ENCODE results near the gene SRCAP. TPM values are rescaled to one million over a fixed set of nuclear protein-coding genes. Genes with fewer than 3 reads are reported as not detected.
"Not testable (repeated sequence)": the region's sequence is repeated elsewhere in the genome, so short reads cannot be mapped to it uniquely, and the experiment has no call there.

Gene SRCAP
- polyA plus RNA-seq, 4 donors: 1.6 to 36.8 (median 13.7) TPM

- Histone ChIP-seq H3K27me3 (ENCODE audit: control insufficient read depth in 3 of 3, insufficient read depth in 3 of 3, low read length in 3 of 3) (no peaks in the 10 kb centered on the region), H3K27ac (ENCODE audit: low read depth in 1 of 3, low read length in 2 of 3) (no peak overlapping the region), H3K4me1 (ENCODE audit: control insufficient read depth in 3 of 3, insufficient read depth in 2 of 3, low read depth in 1 of 3, low read length in 2 of 3) (no peaks in the 10 kb centered on the region), H3K36me3 (ENCODE audit: control insufficient read depth in 3 of 3, insufficient read depth in 2 of 3, low read depth in 1 of 3, low read length in 3 of 3) (no peaks in the 10 kb centered on the region), H3K9me3 (ENCODE audit: control insufficient read depth in 2 of 2, insufficient read depth in 1 of 2, low read depth in 1 of 2, low read length in 1 of 2) (no peaks in the 10 kb centered on the region), H3K4me3 (ENCODE audit: low read depth in 1 of 3, low read length in 3 of 3) (no peak overlapping the region)
- WGBS, 3 donors: 92 to 100% (median 94%) methylated on average over 3 of the region's 3 CpGs
- DNase-seq (no peak), FAIRE-seq (no peak)
These were observed 18.6 kb upstream of the SRCAP start for GRCh38 chr16:30680326-30680725.

- Histone ChIP-seq H3K9me3 (ENCODE audit: control insufficient read depth in 2 of 2, insufficient read depth in 1 of 2, low read depth in 1 of 2, low read length in 1 of 2) (no peaks in the 10 kb centered on the region), H3K36me3 (ENCODE audit: control insufficient read depth in 3 of 3, insufficient read depth in 2 of 3, low read depth in 1 of 3, low read length in 3 of 3) (no peaks in the 10 kb centered on the region), H3K27ac (ENCODE audit: low read depth in 1 of 3, low read length in 2 of 3) (no peak overlapping the region), H3K4me3 (ENCODE audit: low read depth in 1 of 3, low read length in 3 of 3) (no peak overlapping the region), H3K27me3 (ENCODE audit: control insufficient read depth in 3 of 3, insufficient read depth in 3 of 3, low read length in 3 of 3) (no peaks in the 10 kb centered on the region), H3K4me1 (ENCODE audit: control insufficient read depth in 3 of 3, insufficient read depth in 2 of 3, low read depth in 1 of 3, low read length in 2 of 3) (peaks cover 0 to 3% (median 0%) of the 10 kb centered on the region in 3 donors)
- no peak for FAIRE-seq
- 66 to 75% (median 73%) methylated on average over 4 of the region's 4 CpGs for WGBS, 3 donors
- DNase-seq: no peak
These were observed 10.3 kb upstream of the SRCAP start for GRCh38 chr16:30688701-30689100.

GRCh38 chr16:30691907-30692306 lies 7.1 kb upstream of the SRCAP start:
- Histone ChIP-seq H3K9me3 (ENCODE audit: control insufficient read depth in 2 of 2, insufficient read depth in 1 of 2, low read depth in 1 of 2, low read length in 1 of 2) (no peaks in the 10 kb centered on the region), H3K36me3 (ENCODE audit: control insufficient read depth in 3 of 3, insufficient read depth in 2 of 3, low read depth in 1 of 3, low read length in 3 of 3) (no peaks in the 10 kb centered on the region), H3K27me3 (ENCODE audit: control insufficient read depth in 3 of 3, insufficient read depth in 3 of 3, low read length in 3 of 3) (no peaks in the 10 kb centered on the region), H3K4me1 (ENCODE audit: control insufficient read depth in 3 of 3, insufficient read depth in 2 of 3, low read depth in 1 of 3, low read length in 2 of 3) (peaks cover 0 to 3% (median 0%) of the 10 kb centered on the region in 3 donors), H3K4me3 (ENCODE audit: low read depth in 1 of 3, low read length in 3 of 3) (no peak overlapping the region), H3K27ac (ENCODE audit: low read depth in 1 of 3, low read length in 2 of 3) (no peak overlapping the region)
- DNase-seq: no peak
- 62 to 78% (median 70%) methylated on average over 4 of the region's 4 CpGs for WGBS, 3 donors
- no peak for FAIRE-seq

- Histone ChIP-seq H3K36me3 (ENCODE audit: control insufficient read depth in 3 of 3, insufficient read depth in 2 of 3, low read depth in 1 of 3, low read length in 3 of 3) (no peaks in the 10 kb centered on the region), H3K4me1 (ENCODE audit: control insufficient read depth in 3 of 3, insufficient read depth in 2 of 3, low read depth in 1 of 3, low read length in 2 of 3) (peaks cover 0 to 9% (median 0%) of the 10 kb centered on the region in 3 donors), H3K4me3 (ENCODE audit: low read depth in 1 of 3, low read length in 3 of 3) (no peak overlapping the region), H3K27me3 (ENCODE audit: control insufficient read depth in 3 of 3, insufficient read depth in 3 of 3, low read length in 3 of 3) (no peaks in the 10 kb centered on the region), H3K27ac (ENCODE audit: low read depth in 1 of 3, low read length in 2 of 3) (no peak overlapping the region), H3K9me3 (ENCODE audit: control insufficient read depth in 2 of 2, insufficient read depth in 1 of 2, low read depth in 1 of 2, low read length in 1 of 2) (no peaks in the 10 kb centered on the region)
- no peak for DNase-seq
- 70 to 89% (median 84%) methylated on average over 8 to 10 of the region's 10 CpGs for WGBS, 3 donors
- FAIRE-seq: no peak
These were observed 6.4 kb upstream of the SRCAP start for GRCh38 chr16:30692396-30693064.

- Histone ChIP-seq H3K4me1 (ENCODE audit: control insufficient read depth in 3 of 3, insufficient read depth in 2 of 3, low read depth in 1 of 3, low read length in 2 of 3) (peaks cover 0 to 15% (median 2%) of the 10 kb centered on the region in 3 donors), H3K27me3 (ENCODE audit: control insufficient read depth in 3 of 3, insufficient read depth in 3 of 3, low read length in 3 of 3) (no peaks in the 10 kb centered on the region), H3K36me3 (ENCODE audit: control insufficient read depth in 3 of 3, insufficient read depth in 2 of 3, low read depth in 1 of 3, low read length in 3 of 3) (peaks cover 0 to 2% (median 2%) of the 10 kb centered on the region in 3 donors), H3K9me3 (ENCODE audit: control insufficient read depth in 2 of 2, insufficient read depth in 1 of 2, low read depth in 1 of 2, low read length in 1 of 2) (no peaks in the 10 kb centered on the region), H3K4me3 (ENCODE audit: low read depth in 1 of 3, low read length in 3 of 3) (no peak overlapping the region), H3K27ac (ENCODE audit: low read depth in 1 of 3, low read length in 2 of 3) (no peak overlapping the region)
- FAIRE-seq: no peak
- 76 to 91% (median 85%) methylated on average over 11 of the region's 11 CpGs for WGBS, 3 donors
- DNase-seq: no peak
These were observed 3.9 kb upstream of the SRCAP start for GRCh38 chr16:30694926-30695693.

- H3K27me3 ChIP-seq (ENCODE audit: control insufficient read depth in 3 of 3, insufficient read depth in 3 of 3, low read length in 3 of 3); H3K27ac ChIP-seq (ENCODE audit: low read depth in 1 of 3, low read length in 2 of 3); H3K4me3 ChIP-seq (ENCODE audit: low read depth in 1 of 3, low read length in 3 of 3); FAIRE-seq; DNase-seq; H3K9me3 ChIP-seq (ENCODE audit: control insufficient read depth in 2 of 2, insufficient read depth in 1 of 2, low read depth in 1 of 2, low read length in 1 of 2): not testable (repeated sequence)
- WGBS, 3 donors: 94 to 96% (median 94%) methylated on average over 3 of the region's 3 CpGs
- peaks cover 0 to 21% (median 2%) of the 10 kb centered on the region in 3 donors for H3K4me1 ChIP-seq (ENCODE audit: control insufficient read depth in 3 of 3, insufficient read depth in 2 of 3, low read depth in 1 of 3, low read length in 2 of 3)
- peaks cover 7 to 11% (median 9%) of the 10 kb centered on the region in 3 donors for H3K36me3 ChIP-seq (ENCODE audit: control insufficient read depth in 3 of 3, insufficient read depth in 2 of 3, low read depth in 1 of 3, low read length in 3 of 3)
These were observed 2.3 kb upstream of the SRCAP start for GRCh38 chr16:30696646-30697045.

- H3K9me3 ChIP-seq (ENCODE audit: control insufficient read depth in 2 of 2, insufficient read depth in 1 of 2, low read depth in 1 of 2, low read length in 1 of 2): no peaks in the 10 kb centered on the region
- H3K27ac ChIP-seq (ENCODE audit: low read depth in 1 of 3, low read length in 2 of 3): peak overlapping the region; percentile 98 to 100 (median 100)
- H3K27me3 ChIP-seq (ENCODE audit: control insufficient read depth in 3 of 3, insufficient read depth in 3 of 3, low read length in 3 of 3): no peaks in the 10 kb centered on the region
- peak overlapping the region in 2 of 3 donors; percentile 98 to 99 for H3K4me3 ChIP-seq (ENCODE audit: low read depth in 1 of 3, low read length in 3 of 3)
- WGBS, 3 donors: 8 to 11% (median 8%) methylated on average over 22 to 26 of the region's 26 CpGs
- peaks cover 0 to 21% (median 2%) of the 10 kb centered on the region in 3 donors for H3K4me1 ChIP-seq (ENCODE audit: control insufficient read depth in 3 of 3, insufficient read depth in 2 of 3, low read depth in 1 of 3, low read length in 2 of 3)
- DNase-seq (no peak), FAIRE-seq (no peak)
- H3K36me3 ChIP-seq (ENCODE audit: control insufficient read depth in 3 of 3, insufficient read depth in 2 of 3, low read depth in 1 of 3, low read length in 3 of 3): peaks cover 8 to 16% (median 13%) of the 10 kb centered on the region in 3 donors
These were observed 1.5 kb upstream of the SRCAP start for GRCh38 chr16:30697264-30698138.
